GM19328 (cell line): Measurements from ENCODE around the gene SUCLG2.

Source experiments
- ATAC-seq: cut with Tn5 transposase; IDR thresholded peaks from one replicate; pipeline ENCODE4 v1.9.1; 2021; ENCODE audit warnings: mild to moderate bottlenecking, moderate library complexity; ENCODE audit not compliant: unreplicated experiment

The SUCLG2 gene

DNA sequence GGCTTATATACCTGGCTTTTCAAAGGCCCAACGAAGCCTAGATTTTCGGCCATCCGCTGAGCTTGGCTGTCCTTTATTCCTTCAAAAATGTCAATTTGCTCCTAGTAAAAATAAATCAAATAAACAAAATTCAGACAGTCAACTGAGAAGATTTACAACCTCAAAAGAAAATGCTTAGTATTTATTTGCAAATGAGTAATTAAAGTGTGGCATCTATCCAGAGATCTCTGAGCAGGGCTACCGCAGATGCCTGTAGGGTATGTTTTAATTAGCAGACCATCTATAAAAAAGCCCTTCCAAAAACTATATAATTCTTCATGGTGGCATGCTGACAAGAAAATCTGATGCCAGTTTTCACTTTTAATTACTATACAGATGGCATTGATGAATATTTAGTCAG, 136.2 kb downstream of the SUCLG2 start:
- ATAC-seq, result no peak

DNA sequence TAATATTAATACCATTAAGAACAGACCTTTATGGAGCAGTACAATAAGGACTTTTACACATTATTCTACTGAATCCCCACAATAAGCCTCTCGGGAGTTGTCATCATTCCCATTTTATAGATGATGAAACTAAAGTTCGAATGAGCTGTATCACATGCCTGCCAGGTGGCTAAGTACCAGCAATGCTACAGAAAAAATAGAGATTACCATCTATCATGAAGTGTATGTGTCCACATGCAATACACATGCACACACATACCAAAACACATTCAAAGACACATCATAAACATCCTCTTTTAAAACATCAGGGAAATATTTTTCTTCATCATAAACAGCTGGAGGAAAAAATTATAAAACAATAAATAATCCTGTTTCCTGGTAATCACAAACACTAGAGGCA, 136.6 kb downstream of the SUCLG2 start:
- ATAC-seq, result no peak

DNA sequence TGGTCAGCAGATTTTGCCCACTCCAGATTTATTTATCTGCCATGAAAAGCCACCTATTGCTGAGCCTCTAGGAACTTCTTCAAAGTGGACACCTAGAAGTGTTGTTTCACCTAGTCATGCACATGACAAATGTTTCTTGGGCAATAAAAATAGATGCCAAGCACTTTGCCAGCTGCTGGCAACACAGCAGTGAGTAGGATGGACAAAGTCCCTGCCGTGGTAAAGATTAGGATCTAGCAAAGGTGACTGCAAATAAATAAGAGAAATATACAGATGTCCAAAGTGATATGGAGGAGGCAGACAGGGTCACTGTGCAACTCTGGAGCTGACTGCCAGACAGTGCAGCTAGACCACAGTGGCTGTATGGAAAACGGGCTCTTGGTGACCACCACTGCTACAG, 137.9 kb downstream of the SUCLG2 start:
- ATAC-seq, result no peak

DNA sequence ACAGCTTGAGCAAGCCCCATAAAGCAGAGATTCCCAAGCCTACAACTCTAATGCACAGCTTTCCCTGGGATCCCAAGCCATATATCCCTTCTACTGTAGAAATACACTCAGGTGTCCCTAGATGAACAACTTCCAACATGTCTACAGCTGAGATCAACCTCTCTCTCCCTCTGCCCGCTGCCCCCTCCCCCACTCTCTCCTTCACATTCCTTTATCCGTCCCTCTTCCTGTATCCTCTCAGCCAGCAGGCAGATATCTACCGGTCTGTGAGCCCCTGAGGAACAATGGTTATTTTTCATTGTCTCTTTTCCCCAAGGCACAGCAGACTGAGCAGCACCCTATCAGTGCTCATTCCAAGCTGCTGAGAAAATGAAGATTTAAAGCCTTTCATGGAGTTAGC, 138.6 kb downstream of the SUCLG2 start:
- ATAC-seq, result no peak

DNA sequence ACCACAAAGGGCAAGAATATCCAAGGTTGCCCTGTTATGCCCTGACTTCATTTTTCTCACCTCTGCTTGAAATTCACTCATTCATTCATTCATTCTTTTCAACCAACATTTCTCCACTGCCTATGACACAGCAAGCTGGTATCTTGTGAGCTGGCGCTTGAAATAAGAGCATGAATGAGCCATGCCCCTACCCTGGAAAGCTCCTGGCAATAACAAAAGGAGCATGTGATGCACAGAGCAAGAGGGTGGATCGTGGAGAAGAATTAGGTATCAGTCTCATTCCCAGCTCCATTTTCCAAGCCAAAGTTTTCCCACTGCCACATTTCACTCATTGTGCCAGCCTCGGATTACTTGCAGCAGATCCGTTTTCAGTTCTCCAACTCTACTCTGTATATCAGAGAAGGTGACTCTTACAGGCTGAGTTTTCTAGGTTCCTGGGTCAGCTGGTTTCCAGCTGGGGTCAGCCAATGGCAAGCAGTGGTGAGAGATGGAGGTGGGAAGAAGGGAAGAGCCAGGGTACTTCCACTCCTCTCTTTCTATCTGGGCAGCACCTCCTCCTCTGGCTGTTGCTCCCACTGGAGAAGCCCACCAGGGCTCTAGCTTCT, 144.8 kb downstream of the SUCLG2 start:
- no peak for ATAC-seq

DNA sequence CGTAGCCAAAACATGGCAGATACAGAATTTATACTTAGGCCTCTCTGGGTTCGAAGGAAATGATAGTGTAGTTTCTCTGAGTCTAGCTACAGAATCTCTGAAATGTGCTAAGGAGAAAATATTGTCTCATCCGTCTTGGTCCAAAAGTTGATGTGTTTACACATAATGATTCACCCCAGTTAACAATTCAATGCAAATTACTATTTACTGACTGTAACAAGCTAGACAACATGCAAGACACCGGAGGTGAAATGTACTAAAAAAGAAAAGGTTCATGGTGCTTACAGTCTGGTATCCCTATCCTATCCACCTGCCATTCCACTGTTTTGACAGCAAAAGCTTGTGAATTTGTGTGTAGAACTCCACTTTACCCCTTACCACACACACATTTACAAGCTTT, 146.8 kb downstream of the SUCLG2 start:
- no peak for ATAC-seq

DNA sequence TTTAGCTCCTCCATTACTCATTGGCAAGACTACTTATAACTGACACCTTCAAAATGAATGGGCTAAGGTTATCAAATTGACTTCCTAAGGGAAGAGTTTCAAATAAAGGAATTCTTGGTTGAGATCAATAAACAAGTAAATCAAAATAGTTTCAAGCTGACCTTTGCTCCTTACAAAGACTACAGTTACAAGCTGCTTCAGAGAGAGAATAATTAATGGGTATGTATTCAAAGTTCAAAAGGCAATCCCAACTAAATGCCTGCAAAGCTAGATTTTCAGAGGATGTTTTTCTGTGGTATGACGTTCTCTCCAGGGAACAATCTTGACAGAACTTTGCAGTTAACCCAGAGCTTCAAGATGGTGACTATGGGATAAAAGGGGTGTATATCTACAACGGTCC, 153.7 kb downstream of the SUCLG2 start:
- ATAC-seq, result no peak

DNA sequence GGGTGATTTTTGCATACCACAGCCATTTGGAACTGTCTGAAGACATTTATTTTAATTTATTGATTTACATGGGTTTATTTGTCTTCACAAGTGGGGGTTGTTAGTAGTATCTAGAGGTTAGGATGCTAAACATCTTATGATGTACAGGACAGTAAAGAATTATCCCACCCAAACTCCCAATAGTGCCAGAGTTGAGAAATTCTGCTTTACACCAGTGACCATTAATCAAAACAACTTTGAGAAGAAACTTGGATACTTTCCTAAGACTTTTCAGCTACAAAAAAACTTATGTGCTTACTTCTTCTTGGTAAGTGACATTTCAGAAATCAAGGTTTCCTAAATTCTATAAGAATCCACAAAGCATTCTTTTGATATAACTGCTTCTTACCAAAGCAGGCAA, 156.7 kb downstream of the SUCLG2 start:
- ATAC-seq, result no peak

DNA sequence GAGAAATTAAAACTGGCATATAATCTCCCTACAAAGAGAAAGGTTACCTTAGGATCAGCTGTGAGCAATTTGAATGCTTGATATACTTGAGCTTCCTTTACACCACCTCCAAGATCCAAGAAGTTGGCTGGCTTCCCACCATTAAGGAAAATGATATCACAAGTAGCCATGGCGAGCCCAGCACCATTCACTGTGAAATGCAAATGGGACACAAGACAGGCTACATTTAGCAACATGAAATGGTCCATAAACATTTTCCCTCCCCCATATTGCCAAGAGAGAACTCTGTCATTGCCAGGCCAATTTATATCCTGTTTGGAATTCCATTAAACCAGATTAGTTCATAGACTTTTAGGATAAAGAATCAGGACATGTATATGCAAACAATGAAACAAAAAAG, 158.7 kb downstream of the SUCLG2 start:
- ATAC-seq, result no peak

DNA sequence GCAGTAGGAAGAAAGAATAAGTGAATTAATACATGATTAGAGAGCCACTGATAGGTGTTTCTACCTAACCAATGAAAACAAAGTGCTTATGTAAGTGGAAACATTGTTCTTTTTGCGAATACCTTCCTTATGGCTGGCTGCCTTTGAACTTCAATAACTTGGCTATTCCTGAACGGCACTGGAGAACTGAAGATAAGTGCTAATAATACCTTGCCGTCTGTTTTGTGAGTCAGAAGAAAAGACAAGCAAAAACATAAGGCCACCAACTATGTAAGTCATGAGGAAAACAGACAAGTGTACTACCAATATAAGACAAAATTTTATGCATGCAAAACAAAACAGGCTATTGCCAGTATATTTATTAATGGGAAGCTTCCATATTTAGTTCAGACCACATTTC, 160.6 kb downstream of the SUCLG2 start:
- no peak for ATAC-seq

DNA sequence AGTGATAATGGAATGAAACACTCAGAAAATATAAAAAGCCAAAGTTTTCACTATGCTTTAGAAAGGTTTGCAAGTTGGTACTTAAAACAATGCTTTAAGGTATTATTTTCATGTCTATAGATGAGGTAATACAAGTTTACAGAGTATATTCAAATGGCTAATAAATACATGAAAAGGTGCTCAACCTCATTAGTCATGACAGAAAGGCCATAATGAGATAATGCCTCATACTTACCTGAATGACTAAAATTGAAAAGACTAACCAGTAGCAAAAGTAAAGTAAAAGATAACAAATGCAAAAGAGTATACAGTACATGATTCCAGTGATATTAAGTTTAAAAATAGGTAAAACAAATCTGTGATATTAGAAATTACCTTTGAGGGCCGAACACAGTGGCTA, 163.8 kb downstream of the SUCLG2 start:
- ATAC-seq, result no peak

DNA sequence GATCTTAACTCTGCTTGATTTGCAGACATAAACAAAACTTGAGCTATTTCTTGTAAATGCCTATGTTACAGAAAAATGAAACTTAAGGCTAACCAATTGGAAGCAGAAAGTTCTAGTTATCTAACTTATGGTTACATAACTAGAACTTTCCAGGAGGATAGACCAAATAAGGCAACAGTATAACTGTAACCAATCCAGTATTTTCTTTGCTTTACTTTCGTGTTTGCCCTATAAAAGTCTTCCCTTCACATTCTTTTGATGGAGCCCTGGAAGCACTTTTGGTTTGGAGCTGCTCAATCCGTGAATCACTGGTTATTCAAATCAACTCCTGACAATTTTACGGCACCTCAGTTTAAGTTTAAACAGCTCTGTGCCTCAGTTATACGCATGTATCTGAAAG, 164.6 kb downstream of the SUCLG2 start:
- ATAC-seq, result no peak

DNA sequence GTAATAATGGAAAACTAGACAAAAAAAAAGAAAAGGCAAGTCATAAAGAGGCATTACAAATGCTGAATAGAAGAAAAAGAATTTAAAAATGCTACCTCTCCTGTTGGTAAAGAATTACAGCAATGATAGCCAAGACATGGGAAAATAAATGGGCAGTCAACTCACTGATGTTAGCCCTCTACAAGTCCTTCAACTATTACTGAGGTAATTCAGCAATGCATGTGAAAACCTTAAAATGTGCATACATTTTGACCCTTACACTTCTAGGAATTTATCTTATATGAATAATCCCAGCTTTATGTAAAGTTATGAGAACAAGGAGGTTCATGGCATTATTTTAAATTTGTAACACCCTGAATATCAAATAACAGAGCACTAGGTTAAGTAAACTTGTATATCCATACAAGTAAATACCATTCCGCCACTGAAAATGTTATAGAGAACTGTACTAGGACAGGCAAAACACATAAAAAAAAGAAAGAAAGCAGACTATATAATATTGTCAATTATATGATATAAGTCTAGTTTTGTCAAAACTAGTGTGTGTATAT, 166.8 kb downstream of the SUCLG2 start:
- no peak for ATAC-seq

DNA sequence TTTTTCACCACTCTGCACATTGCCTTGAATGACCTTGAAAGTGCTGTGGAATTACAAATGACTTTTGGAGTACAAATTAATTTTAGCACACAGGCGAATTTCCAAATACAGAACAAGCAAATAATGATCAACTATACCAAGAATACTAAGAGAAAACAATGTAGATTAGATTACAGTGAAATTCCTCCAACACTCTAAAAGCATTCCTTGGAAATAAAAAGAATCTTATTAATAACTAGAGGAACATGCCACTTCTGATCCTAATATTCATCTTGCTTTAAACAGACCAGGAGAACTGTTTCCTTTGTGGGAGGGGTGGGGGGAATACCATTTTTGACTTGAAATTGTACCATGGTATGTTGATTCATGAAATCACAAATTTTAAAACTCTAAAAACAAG, 167.5 kb downstream of the SUCLG2 start:
- no peak for ATAC-seq

DNA sequence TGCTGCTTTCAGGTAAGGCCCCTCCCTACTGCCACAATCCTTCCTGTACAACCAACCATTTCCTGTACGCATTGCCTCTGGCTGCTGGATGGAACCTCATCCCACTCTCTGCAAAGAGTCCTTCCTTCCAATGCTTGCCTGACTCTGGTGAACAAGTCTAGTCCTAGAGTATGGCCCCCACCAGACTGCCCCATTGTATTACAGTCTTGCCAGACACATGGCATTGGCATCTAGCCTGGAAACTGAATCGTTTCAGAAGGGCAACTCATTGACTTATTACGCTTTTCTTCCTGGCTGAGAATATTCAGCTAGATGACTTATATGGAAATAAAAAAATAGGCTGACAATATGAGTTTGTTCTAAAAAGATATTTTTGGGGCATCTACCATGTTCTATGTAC, 170.3 kb downstream of the SUCLG2 start:
- ATAC-seq, result no peak

DNA sequence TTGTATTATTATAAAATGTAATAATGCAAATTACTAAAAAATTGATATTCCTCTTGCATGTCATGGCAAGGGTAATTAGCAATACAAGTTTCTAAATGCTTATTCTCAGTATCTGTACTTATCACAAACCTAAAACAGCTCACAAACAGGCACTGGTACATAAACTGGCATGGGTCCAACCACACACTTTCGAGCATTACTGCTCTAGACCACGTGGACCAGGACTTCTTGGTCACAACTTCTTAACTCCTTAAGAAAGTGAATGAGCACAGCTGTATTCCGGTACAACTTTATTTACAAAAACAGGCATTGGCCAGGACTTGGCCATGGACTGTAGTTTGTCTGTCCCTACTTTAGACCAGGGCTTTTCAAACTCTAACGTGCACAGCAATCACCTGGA, 173.3 kb downstream of the SUCLG2 start:
- no peak for ATAC-seq

DNA sequence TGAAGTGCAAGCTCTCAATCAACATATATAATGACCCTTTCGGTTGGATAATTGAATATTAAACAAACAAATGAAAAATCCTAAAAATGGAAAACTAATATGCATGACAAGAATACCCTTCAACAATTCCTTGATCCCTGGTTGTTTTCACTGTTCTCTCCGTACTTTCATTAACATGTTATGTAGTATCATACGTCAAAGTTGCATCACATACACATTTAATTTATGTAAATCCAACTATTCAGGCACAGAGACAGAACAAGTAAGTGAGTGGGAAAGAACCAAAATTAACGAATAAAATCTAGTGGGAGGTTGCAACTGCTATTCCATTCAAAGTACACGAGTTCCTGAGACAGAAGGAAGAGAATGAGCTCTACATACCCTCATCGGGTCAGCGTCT, 176.0 kb downstream of the SUCLG2 start:
- no peak for ATAC-seq

DNA sequence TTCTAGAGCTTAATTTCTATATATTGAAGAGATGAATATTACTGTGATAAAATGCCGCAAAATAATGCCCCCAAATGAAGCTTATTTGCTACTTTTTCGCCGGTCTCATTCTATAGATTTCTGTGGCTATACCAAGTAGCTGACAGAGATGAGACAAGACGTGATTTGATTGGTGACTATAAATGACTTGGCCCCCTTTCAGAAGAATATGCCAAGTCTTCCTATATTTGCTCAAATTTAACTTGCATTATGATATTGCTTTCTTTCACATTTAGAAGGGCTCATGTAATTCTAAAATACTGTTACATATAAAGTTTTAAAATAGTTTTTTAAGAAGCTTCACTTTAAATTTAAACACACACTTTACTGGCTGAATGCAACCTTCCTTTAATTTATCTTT, 180.1 kb downstream of the SUCLG2 start:
- no peak for ATAC-seq

DNA sequence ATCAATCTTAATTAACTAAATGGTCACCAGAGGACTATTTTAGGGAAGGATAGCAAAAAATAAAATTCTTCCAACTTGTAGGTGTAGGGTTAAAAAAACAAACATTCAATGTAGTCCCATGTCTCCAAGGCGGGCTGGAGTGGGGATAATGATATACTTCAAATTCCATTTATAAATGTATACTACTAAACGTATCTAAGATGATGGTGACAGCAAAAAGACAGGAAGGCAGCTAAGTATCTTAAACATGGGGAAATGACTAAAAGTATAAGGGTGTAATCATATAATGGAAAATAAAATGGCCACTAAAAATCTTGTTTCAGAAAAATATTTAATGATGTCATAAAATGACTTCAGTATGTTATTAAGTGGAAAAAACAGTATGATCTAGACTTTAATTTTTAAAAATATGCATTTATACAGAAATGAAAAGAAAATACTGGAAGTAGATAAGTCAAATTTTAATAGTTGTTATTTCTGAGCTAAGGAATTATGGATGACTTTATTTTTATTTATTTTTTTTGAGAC, 181.7 kb downstream of the SUCLG2 start:
- ATAC-seq, result no peak

DNA sequence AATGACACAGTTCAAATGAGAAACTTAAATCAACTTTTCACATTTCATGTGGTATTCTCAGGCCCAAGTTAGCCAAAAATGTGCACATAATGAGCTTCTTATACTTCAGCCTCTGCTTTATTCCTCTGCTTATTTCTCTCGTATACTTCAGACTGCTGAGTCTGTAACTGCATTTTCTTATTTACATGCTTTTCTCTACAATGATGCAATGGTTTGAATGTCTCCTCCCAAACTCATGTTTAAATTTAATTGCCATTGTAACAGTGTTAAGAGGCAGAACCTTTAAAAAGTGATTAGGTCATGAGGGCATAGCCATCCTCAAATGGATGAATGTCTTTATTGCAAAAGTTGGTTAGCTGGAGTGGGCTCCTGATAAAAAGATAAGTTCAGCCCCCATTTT, 184.2 kb downstream of the SUCLG2 start:
- ATAC-seq, result no peak

DNA sequence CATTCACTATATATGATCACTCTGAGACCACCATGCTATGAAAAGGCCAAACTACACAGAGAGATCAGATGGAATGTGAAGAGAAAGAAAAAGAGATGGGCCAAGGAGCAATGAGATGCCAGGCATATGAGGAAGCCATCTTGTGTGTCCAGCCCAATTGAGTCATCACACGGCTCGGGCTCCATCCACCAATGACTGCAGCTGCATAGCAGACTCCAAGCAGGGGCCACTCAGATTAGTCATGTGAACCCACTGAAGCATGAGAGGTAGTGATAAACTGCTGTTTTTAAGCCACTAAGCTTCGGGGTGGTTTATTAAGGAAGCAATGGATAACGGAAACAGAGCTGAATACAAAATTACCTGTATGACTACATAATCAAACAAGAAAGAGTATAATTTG, 185.9 kb downstream of the SUCLG2 start:
- no peak for ATAC-seq

DNA sequence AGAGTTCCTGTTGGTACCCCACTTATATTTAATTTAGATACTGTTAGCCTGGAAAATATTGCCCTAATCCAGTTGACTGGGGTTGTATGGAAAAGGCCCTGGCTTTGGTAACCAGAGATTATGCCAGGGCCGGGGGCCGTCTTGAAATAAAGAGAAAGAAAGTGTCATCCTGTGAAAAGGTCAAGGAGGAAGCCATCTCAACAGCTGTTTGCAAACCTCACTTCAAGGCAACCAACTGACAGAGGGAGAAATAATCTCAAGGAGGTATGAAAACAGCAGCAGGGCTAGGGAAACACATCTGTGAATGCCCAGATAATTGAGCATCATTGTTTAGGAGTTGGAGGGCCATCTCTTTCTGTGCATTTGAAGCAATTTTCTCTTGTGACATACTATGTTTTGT, 190.8 kb downstream of the SUCLG2 start:
- ATAC-seq, result no peak

DNA sequence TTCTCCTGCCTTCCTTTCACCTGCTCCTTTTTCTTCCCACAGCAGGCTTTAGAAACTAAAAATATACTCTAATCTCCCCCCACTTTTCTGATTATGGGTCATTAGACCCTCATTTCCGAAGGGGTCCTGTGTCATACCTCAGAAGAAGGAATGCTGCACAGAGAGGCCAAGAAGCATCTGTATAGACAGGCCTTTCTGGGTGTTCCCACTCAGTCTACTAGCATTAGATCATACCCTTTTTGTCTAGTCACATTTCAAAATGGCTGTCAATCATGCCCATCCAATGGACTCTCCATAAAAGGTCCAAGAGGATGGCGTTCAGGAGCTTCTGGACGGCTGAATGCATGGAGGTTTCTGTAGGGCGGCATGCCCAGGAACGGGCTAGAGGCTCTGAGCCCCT, 192.2 kb downstream of the SUCLG2 start:
- ATAC-seq, result no peak
